ENCODE data around the gene CCL13.

CCL13 gene

DNA sequence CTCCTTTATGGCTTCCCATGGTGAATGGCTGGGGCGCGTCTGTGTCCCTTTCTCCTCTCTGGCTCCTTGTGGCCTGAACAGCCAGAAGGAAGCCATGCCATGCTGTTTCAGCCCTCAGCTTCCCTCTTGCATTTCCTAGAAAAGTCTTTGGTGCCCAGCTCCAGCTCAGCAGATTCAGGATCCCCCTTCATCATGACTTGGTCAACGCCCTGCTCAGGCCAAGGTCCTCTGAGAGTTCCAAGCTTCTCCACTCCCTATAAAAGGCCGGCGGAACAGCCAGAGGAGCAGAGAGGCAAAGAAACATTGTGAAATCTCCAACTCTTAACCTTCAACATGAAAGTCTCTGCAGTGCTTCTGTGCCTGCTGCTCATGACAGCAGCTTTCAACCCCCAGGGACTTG lies at the start of gene CCL13:
Gene CCL13 (plus strand): TSS at position 287 of the 400 bp plus-strand sequence. CDS start 47 bp downstream, at position 334.
- no peak within 1 kb of the TSS for H3K4me3 Mint-ChIP-seq
- H3K4me1 Mint-ChIP-seq = no peaks in the 10 kb centered on the region
- peaks cover 6% of the 10 kb centered on the region for H3K9me3 Mint-ChIP-seq
- no peak within 1 kb of the TSS for H3K27ac Mint-ChIP-seq
- TF ChIP-seq, protein P1, sequence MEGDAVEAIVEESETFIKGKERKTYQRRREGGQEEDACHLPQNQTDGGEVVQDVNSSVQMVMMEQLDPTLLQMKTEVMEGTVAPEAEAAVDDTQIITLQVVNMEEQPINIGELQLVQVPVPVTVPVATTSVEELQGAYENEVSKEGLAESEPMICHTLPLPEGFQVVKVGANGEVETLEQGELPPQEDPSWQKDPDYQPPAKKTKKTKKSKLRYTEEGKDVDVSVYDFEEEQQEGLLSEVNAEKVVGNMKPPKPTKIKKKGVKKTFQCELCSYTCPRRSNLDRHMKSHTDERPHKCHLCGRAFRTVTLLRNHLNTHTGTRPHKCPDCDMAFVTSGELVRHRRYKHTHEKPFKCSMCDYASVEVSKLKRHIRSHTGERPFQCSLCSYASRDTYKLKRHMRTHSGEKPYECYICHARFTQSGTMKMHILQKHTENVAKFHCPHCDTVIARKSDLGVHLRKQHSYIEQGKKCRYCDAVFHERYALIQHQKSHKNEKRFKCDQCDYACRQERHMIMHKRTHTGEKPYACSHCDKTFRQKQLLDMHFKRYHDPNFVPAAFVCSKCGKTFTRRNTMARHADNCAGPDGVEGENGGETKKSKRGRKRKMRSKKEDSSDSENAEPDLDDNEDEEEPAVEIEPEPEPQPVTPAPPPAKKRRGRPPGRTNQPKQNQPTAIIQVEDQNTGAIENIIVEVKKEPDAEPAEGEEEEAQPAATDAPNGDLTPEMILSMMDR (IDR thresholded peaks at IDR 0.05; ENCODE audit: unreplicated experiment in 3 of 3) = no peak
- no peaks in the 10 kb centered on the region for H3K36me3 Mint-ChIP-seq (ENCODE audit: low read depth)
- H3K27me3 Mint-ChIP-seq (ENCODE audit: low read depth) = peaks cover 20% of the 10 kb centered on the region

DNA sequence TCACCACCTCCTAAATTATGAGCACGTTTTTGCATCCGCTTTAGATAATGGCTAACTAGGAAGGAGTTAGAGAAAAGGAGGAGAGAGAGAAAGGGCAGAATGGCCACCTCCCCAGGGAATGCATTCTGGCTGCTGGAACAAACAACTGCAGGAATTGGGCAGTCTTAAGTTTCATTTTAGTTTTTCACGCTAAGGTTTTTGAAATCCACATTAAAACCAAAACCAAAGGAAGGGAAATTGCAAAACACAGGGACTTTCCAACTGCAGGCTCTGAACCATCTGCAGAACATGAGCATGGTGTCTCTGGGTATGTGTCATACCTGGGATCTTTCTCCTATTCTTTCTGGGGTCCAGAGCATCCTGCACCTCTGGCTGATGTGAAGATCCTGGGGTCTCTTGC lies 49.2 kb upstream of the CCL13 start:
- no peaks in the 10 kb centered on the region for H3K9me3 Mint-ChIP-seq
- H3K4me3 Mint-ChIP-seq = no peak overlapping the region
- no peaks in the 10 kb centered on the region for H3K36me3 Mint-ChIP-seq (ENCODE audit: low read depth)
- H3K4me1 Mint-ChIP-seq = peaks cover 31% of the 10 kb centered on the region
- H3K27me3 Mint-ChIP-seq (ENCODE audit: low read depth) = peaks cover 8% of the 10 kb centered on the region
- peak overlapping the region in 2 of 3 experiments; percentile 2 to 11 for H3K27ac Mint-ChIP-seq
- TF ChIP-seq, protein P1 (IDR thresholded peaks at IDR 0.05; ENCODE audit: unreplicated experiment in 3 of 3) = no peak

DNA sequence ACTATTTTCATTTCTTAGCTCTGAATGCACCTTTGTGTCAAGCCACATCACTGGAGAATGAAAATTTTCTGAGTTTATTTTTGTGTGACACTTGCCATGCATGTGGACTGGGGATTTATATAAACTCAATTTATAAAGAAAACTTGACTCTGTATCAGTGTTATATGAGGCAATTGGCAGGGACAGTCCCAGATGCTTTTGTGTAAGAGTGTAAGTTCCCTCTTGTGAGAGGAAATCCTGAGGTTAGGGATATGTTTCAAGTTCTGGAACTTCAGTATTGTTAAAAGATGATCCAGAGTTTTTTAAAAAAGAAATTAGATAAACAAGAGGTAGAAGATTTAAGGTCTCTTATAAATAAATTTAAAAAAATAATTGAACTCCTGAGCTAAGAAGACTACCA lies 47.9 kb upstream of the CCL13 start:
- Mint-ChIP-seq H3K4me3 (no peak overlapping the region), H3K4me1 (peaks cover 42% of the 10 kb centered on the region), H3K36me3 (ENCODE audit: low read depth) (no peaks in the 10 kb centered on the region), H3K27me3 (ENCODE audit: low read depth) (peaks cover 14% of the 10 kb centered on the region), H3K9me3 (no peaks in the 10 kb centered on the region), H3K27ac (no peak overlapping the region)
- TF ChIP-seq, protein P1 (IDR thresholded peaks at IDR 0.05; ENCODE audit: unreplicated experiment in 3 of 3) = no peak

DNA sequence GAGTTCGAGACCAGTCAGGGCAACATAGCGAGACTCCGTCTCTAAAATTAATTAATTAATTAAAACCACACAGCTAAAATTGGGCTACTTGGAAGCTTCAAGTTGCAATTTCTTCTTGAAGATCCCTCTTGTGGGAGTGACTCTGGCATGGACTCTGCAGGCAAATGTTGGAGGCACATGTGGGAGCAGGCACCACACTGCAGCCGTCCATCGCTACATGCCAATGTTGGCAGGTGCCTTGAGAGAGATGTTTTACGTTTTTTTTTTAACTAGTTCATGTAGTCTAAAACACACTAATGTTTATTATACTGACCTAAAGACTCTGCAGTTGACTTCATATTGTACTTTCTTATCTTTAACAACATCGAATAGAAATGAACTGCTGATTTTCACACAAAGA lies 45.0 kb upstream of the CCL13 start:
- Mint-ChIP-seq H3K36me3 (ENCODE audit: low read depth) (no peaks in the 10 kb centered on the region), H3K27ac (no peak overlapping the region), H3K9me3 (no peaks in the 10 kb centered on the region), H3K27me3 (ENCODE audit: low read depth) (peaks cover 7% of the 10 kb centered on the region), H3K4me1 (peaks cover 53% of the 10 kb centered on the region), H3K4me3 (no peak overlapping the region)
- TF ChIP-seq, protein P1 (IDR thresholded peaks at IDR 0.05; ENCODE audit: unreplicated experiment in 3 of 3) = no peak

DNA sequence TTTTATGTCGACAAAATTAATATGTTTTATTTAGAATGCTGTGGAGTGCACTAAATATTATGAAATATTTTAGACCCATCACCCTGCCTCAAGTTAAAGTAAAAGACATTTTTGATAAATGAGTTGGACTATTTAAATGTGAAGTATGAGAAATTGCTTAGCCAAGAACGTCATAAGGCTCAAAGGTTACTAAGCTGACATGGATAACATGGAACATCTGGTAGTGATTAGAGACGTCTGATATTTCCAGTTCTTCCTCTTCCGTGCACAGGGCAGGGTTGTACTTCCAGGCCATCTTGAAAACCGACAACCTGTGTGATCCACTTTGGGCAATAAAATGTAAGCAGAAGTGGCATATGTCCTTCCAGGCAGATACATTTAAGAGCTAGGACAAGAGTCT lies 44.2 kb upstream of the CCL13 start:
- peaks cover 7% of the 10 kb centered on the region for H3K27me3 Mint-ChIP-seq (ENCODE audit: low read depth)
- peak overlapping the region; percentile 5 to 56 (median 51) for H3K27ac Mint-ChIP-seq
- TF ChIP-seq, protein P1 (IDR thresholded peaks at IDR 0.05; ENCODE audit: unreplicated experiment in 3 of 3) = no peak
- H3K9me3 Mint-ChIP-seq = no peaks in the 10 kb centered on the region
- H3K4me1 Mint-ChIP-seq = peaks cover 47% of the 10 kb centered on the region
- peak overlapping the region in 1 of 3 experiments; percentile 14 for H3K4me3 Mint-ChIP-seq
- H3K36me3 Mint-ChIP-seq (ENCODE audit: low read depth) = no peaks in the 10 kb centered on the region

DNA sequence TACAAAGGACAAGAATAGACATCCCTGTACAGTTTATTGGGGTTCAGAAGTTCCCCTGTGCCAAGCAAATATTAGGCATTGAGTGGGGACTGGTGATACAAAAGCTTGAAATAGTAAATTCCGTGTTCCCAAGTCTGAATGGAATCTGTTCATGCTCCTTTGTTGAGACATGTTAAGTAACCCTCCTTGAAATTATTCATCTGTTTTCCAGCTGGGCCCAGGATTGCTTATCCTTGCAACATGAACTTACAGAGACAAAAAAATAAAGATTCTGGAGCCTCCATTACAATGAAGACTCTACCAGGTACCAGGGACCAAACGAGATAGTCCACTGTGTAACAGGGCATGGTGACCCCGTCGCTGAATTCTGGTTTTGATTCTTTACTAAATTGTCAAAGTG lies 43.1 kb upstream of the CCL13 start:
- Mint-ChIP-seq H3K36me3 (ENCODE audit: low read depth) (no peaks in the 10 kb centered on the region), H3K4me1 (peaks cover 36% of the 10 kb centered on the region), H3K27ac (peak overlapping the region in 1 of 3 experiments; percentile 34), H3K4me3 (no peak overlapping the region), H3K9me3 (no peaks in the 10 kb centered on the region), H3K27me3 (ENCODE audit: low read depth) (peaks cover 7% of the 10 kb centered on the region)
- TF ChIP-seq, protein P1 (IDR thresholded peaks at IDR 0.05; ENCODE audit: unreplicated experiment in 3 of 3) = no peak
